IMR-90 (cell line): Measurements from ENCODE around the gene TSHZ1. TPM values are rescaled to one million over a fixed set of nuclear protein-coding genes. Genes with fewer than 3 reads are reported as not detected.

Source experiments
- ATAC-seq: fragments of 200-7000 bp; cut with Tn5 transposase; 2 replicates; pipeline ENCODE4 v1.9.1; 2020; ENCODE audit warnings: low read depth, mild to moderate bottlenecking, moderate library complexity
- BruUV-seq: library from RNA; stranded (reverse); fragments of 400-500 nt; replicated peaks from 2 replicates; lab custom pipeline; 2021; lab: Mats Ljungman, UMichigan
- CTCF ChIA-PET: fragments of 300-600 bp; formaldehyde crosslinking; extraction: SDS; loops from one replicate; lab custom pipeline; 2021; ENCODE audit warnings: antibody characterized with exemption; lab: Yijun Ruan, JAX
- POLR2A ChIA-PET: fragments of 300-600 bp; sonication (Branson Sonifier 250); formaldehyde crosslinking; loops from one replicate; lab custom pipeline; 2022; ENCODE audit warnings: antibody characterized with exemption; ENCODE audit not compliant: unreplicated experiment; lab: Charles Lee
- DNase-seq: peaks from one replicate; pipeline ENCODE4 v3.0.0; 2013
- H2AFZ ChIP-seq: replicated peaks from 2 replicates; pipeline ENCODE3; 2013; ENCODE audit warnings: low read length, mild to moderate bottlenecking; ENCODE audit not compliant: poor library complexity
- H2AK5ac ChIP-seq: 2 replicates; pipeline ENCODE4 v1.6.1; 2013; ENCODE audit warnings: low read depth, low read length, inconsistent platforms
- H2AK9ac ChIP-seq: replicated peaks from 2 replicates; pipeline ENCODE3; 2013; ENCODE audit warnings: mild to moderate bottlenecking, low read depth, low read length, moderate library complexity; ENCODE audit not compliant: poor library complexity
- H2BK120ac ChIP-seq: 2 replicates; pipeline ENCODE4 v1.6.1; 2013; ENCODE audit warnings: low read depth, low read length, inconsistent platforms
- H2BK15ac ChIP-seq: 3 replicates; pipeline ENCODE4 v1.6.1; 2013; ENCODE audit warnings: low read depth, low read length, inconsistent platforms
- H2BK20ac ChIP-seq: 2 replicates; pipeline ENCODE4 v1.6.1; 2013; ENCODE audit warnings: low read depth, mild to moderate bottlenecking, inconsistent platforms, low read length, moderate library complexity
- H2BK5ac ChIP-seq: 2 replicates; pipeline ENCODE4 v1.6.1; 2013; ENCODE audit warnings: mild to moderate bottlenecking, low read depth, low read length, inconsistent platforms; ENCODE audit not compliant: poor library complexity, severe bottlenecking
- H3K14ac ChIP-seq: replicated peaks from 2 replicates; pipeline ENCODE4 v1.6.1; 2013; ENCODE audit warnings: low read depth, low read length, inconsistent platforms
- H3K18ac ChIP-seq: 2 replicates; pipeline ENCODE4 v1.6.1; 2013; ENCODE audit warnings: low read depth, low read length, control low read depth
- H3K23ac ChIP-seq: 2 replicates; pipeline ENCODE4 v1.6.1; 2013; ENCODE audit warnings: low read depth, low read length, inconsistent platforms
- H3K27ac ChIP-seq: 2 replicates; pipeline ENCODE4 v1.5.1; 2013; ENCODE audit warnings: mild to moderate bottlenecking, control low read depth, low read length; ENCODE audit not compliant: insufficient read depth
- H3K27me3 ChIP-seq: 2 replicates; pipeline ENCODE4 v1.6.1; 2013; ENCODE audit warnings: low read length; ENCODE audit not compliant: control insufficient read depth, insufficient read depth
- H3K36me3 ChIP-seq: 2 replicates; pipeline ENCODE4 v1.6.1; 2013; ENCODE audit warnings: low read length, mixed read lengths; ENCODE audit not compliant: control insufficient read depth, insufficient read depth
- H3K4ac ChIP-seq: 2 replicates; pipeline ENCODE4 v1.6.1; 2013; ENCODE audit warnings: low read depth, low read length, inconsistent platforms
- H3K4me1 ChIP-seq: 2 replicates; pipeline ENCODE4 v1.6.1; 2013; ENCODE audit warnings: low read length, mixed read lengths; ENCODE audit not compliant: control insufficient read depth, insufficient read depth
- H3K4me2 ChIP-seq: 2 replicates; pipeline ENCODE4 v1.6.1; 2013; ENCODE audit warnings: low read depth, mild to moderate bottlenecking, control low read depth, low read length, moderate library complexity
- H3K4me3 ChIP-seq: 2 replicates; pipeline ENCODE4 v1.5.1; 2013; ENCODE audit warnings: low read depth, mild to moderate bottlenecking, control low read depth, low read length, moderate library complexity; ENCODE audit not compliant: insufficient read depth
- H3K56ac ChIP-seq: 2 replicates; pipeline ENCODE4 v1.6.1; 2013; ENCODE audit warnings: low read length, inconsistent platforms; ENCODE audit not compliant: insufficient read depth; ENCODE audit errors: extremely low read depth
- H3K79me1 ChIP-seq, 2 experiments: 2 replicates each; pipeline ENCODE4 v1.6.1; 2013; ENCODE audit warnings: low read length in 2 of 2, inconsistent platforms in 1 of 2, low read depth in 1 of 2
- H3K9ac ChIP-seq: 2 replicates; pipeline ENCODE4 v1.6.1; 2013; ENCODE audit warnings: low read depth, low read length, control low read depth
- H3K9me1 ChIP-seq: 2 replicates; pipeline ENCODE4 v1.6.1; 2013; ENCODE audit warnings: low read length, inconsistent platforms; ENCODE audit not compliant: insufficient read depth
- H3K9me3 ChIP-seq: 2 replicates; pipeline ENCODE4 v1.6.1; 2013; ENCODE audit warnings: low read length; ENCODE audit not compliant: control insufficient read depth, insufficient read depth
- H4K20me1 ChIP-seq: 2 replicates; pipeline ENCODE4 v1.6.1; 2013; ENCODE audit warnings: low read length, inconsistent platforms; ENCODE audit not compliant: insufficient read depth
- H4K5ac ChIP-seq: 2 replicates; pipeline ENCODE4 v1.6.1; 2013; ENCODE audit warnings: mild to moderate bottlenecking, low read depth, low read length, control low read depth
- H4K8ac ChIP-seq, 2 experiments: 2 replicates each; pipeline ENCODE4 v1.6.1; 2013; ENCODE audit warnings: low read depth in 2 of 2, low read length in 2 of 2, control low read depth in 1 of 2, inconsistent platforms in 1 of 2
- H4K91ac ChIP-seq: 2 replicates; pipeline ENCODE4 v1.6.1; 2013; ENCODE audit warnings: low read depth, low read length, inconsistent platforms; ENCODE audit not compliant: insufficient read depth
- CHD1 ChIP-seq: IDR thresholded peaks from 2 replicates; pipeline ENCODE4 v1.6.1; 2012; ENCODE audit warnings: low read depth, low read length, improper control_type of control experiment
- FOS ChIP-seq: fragments of 150-350 bp; IDR thresholded peaks from 2 replicates; pipeline ENCODE4 v1.6.1; 2016; ENCODE audit warnings: low read depth, low read length
- MXI1 ChIP-seq: IDR thresholded peaks from 2 replicates; pipeline ENCODE4 v1.6.1; 2012; ENCODE audit warnings: low read depth, mild to moderate bottlenecking, low read length, moderate library complexity, borderline replicate concordance
- NFE2L2 ChIP-seq: fragments of 150-350 bp; IDR thresholded peaks from 2 replicates; pipeline ENCODE4 v1.6.1; 2016; ENCODE audit warnings: low read depth, mild to moderate bottlenecking, low read length
- WGBS, 2 experiments: methylation state at CpG; one replicate each; pipeline versions ENCODE4 v1.1.5 to v1.1.7; 2013; ENCODE audit warnings: missing lambda C conversion rate in 2 of 2; ENCODE audit not compliant: insufficient read length in 1 of 2; ENCODE audit errors: extremely low coverage in 2 of 2; 5-methylcytosine and 5-hydroxymethylcytosine counted together
- dilution Hi-C: fragments of 300-500 bp; cut with HindIII; formaldehyde crosslinking; loops from one replicate; pipeline ENCODE4 v1.14.3; 2018; ENCODE audit warnings: low sequenced_read_pairs; ENCODE audit not compliant: unreplicated experiment
- in situ Hi-C: fragments of 300-500 bp; cut with MboI; formaldehyde crosslinking; loops from 3 replicates; pipeline ENCODE4 v1.14.3; 2019; ENCODE audit warnings: low sequenced_read_pairs, inconsistent platforms, mixed read lengths
- intact Hi-C: fragments of 100-400 bp; cut with micrococcal nuclease; formaldehyde crosslinking; loops from 2 replicates; pipeline ENCODE4 v1.10.0; 2022
- polyA plus RNA-seq, 3 experiments: library from polyadenylated mRNA; depleted of rRNA; stranded (reverse); fragments of >200 nt; gene quantifications; 2 replicates each; pipeline ENCODE4 v1.2.3, GENCODE V29; 2012; ENCODE audit warnings: low replicate concordance in 1 of 3
- total RNA-seq: library from RNA; depleted of rRNA; stranded (reverse); fragments of >200 nt; gene quantifications from 2 replicates; pipeline ENCODE4 v1.2.3, GENCODE V29; 2012
- TF ChIP-seq, protein P1 (sequence below): fragments of 150-350 bp; IDR thresholded peaks from 2 replicates; pipeline ENCODE4 v1.6.1; 2016; ENCODE audit warnings: low read depth, mild to moderate bottlenecking, low read length, moderate library complexity, borderline replicate concordance
- TF ChIP-seq, protein P2 (sequence below): fragments of 150-350 bp; IDR thresholded peaks from 2 replicates; pipeline ENCODE4 v1.6.1; 2017; ENCODE audit warnings: mild to moderate bottlenecking, antibody characterized with exemption, low read length, low read depth

Gene TSHZ1
- total and polyA plus RNA-seq, 2 of the 4 experiments (the other 2 are of a cell fraction) = 7.1 to 10.0 TPM

- Histone ChIP-seq H3K9ac (peak overlapping the region; percentile 85), H3K9me3 (no peaks in the 10 kb centered on the region), H3K9me1 (no peaks in the 10 kb centered on the region; the same call in 1 of the 2 replicates), H2AK5ac (peak overlapping the region; percentile 81), H4K91ac (peak overlapping the region; percentile 81), H3K79me1 (peaks cover 11 to 34% of the 10 kb centered on the region in 2 experiments), H3K56ac (peak overlapping the region; percentile 56; the same call in 1 of the 2 replicates), H4K5ac (0 out of 2 replicates have a peak overlapping the region, but pooled peaks have one; percentile 50), H2AFZ (no peak overlapping the region), H3K4me1 (peaks cover 10% of the 10 kb centered on the region), H3K14ac (peak overlapping the region; percentile 76), H3K27me3 (no peaks in the 10 kb centered on the region), H3K27ac (peak overlapping the region; percentile 83), H2BK5ac (peak overlapping the region; percentile 80), H2BK15ac (no peak overlapping the region), H3K4ac (peak overlapping the region; percentile 79), H3K36me3 (peaks cover 4% of the 10 kb centered on the region; the same call in 1 of the 2 replicates), H3K4me3 (peak overlapping the region; percentile 90), H2BK20ac (no peak overlapping the region; the same call in 1 of the 2 replicates), H2AK9ac (peak overlapping the region; percentile 85), H3K4me2 (peak overlapping the region; percentile 98), H3K23ac (peak overlapping the region; percentile 88), H4K20me1 (no peaks in the 10 kb centered on the region; the same call in none of the 2 replicates), H4K8ac (peak overlapping the region in 1 of 2 experiments; percentile 66; a peak in 2 of 4 replicates), H3K18ac (peak overlapping the region; percentile 59), H2BK120ac (peak overlapping the region; percentile 56; the same call in 1 of the 2 replicates)
- ChIA-PET POLR2A (interaction anchor here (0.9 kb wide), 1 partner anchor 269 kb away, joined by 9 read pairs; no protein-coding TSS in a partner anchor), CTCF (no interaction called here)
- no peak for ATAC-seq
- dilution Hi-C loops = no loop called here
- in situ Hi-C loops = loop anchor here (5.0 to 25.0 kb wide), 2 partner anchors 276 to 1156 kb away; no protein-coding TSS in a partner anchor
- intact Hi-C loops = loop anchor here (1.0 to 10.0 kb wide), 9 partner anchors 40 to 1141 kb away; no protein-coding TSS in a partner anchor
- no CpG with 5 or more reads among the region's 14 CpGs for WGBS, 2 experiments
- DNase-seq = peak; percentile 7
- TF ChIP-seq, protein P1, sequence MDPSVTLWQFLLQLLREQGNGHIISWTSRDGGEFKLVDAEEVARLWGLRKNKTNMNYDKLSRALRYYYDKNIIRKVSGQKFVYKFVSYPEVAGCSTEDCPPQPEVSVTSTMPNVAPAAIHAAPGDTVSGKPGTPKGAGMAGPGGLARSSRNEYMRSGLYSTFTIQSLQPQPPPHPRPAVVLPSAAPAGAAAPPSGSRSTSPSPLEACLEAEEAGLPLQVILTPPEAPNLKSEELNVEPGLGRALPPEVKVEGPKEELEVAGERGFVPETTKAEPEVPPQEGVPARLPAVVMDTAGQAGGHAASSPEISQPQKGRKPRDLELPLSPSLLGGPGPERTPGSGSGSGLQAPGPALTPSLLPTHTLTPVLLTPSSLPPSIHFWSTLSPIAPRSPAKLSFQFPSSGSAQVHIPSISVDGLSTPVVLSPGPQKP = no peak
- no peak for TF ChIP-seq FOS
- TF ChIP-seq, protein P2, sequence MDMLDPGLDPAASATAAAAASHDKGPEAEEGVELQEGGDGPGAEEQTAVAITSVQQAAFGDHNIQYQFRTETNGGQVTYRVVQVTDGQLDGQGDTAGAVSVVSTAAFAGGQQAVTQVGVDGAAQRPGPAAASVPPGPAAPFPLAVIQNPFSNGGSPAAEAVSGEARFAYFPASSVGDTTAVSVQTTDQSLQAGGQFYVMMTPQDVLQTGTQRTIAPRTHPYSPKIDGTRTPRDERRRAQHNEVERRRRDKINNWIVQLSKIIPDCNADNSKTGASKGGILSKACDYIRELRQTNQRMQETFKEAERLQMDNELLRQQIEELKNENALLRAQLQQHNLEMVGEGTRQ = no peak
- no peak for TF ChIP-seq NFE2L2
- no peak for TF ChIP-seq CHD1
- no peak for TF ChIP-seq MXI1
- no TSS peak for BruUV-seq
These were observed 3.9 kb upstream of the TSHZ1 start for GRCh38 chr18:75206452-75207309.
